GM12874 (cell line): Measurements from ENCODE around the gene CFAP97D2.

Source experiments
- CTCF ChIP-seq: IDR thresholded peaks from 2 replicates; pipeline ENCODE4 v1.5.1; 2011; ENCODE audit warnings: low read depth, mild to moderate bottlenecking, control low read depth, low read length, moderate library complexity; ENCODE audit not compliant: insufficient read depth

The CFAP97D2 gene

GRCh38 chr13:114260814-114261213, 81.8 kb downstream of the CFAP97D2 start:
- TF ChIP-seq CTCF, result no peak

GRCh38 chr13:114261328-114261965, 82.4 kb downstream of the CFAP97D2 start:
- no peak for TF ChIP-seq CTCF

- TF ChIP-seq CTCF, result no peak
Observed at GRCh38 chr13:114263578-114263977, 84.5 kb downstream of the CFAP97D2 start.

- no peak for TF ChIP-seq CTCF
Observed at GRCh38 chr13:114264886-114265611, 86.0 kb downstream of the CFAP97D2 start.

GRCh38 chr13:114266241-114266640, 87.2 kb downstream of the CFAP97D2 start:
- no peak for TF ChIP-seq CTCF

- TF ChIP-seq CTCF, result no peak
Observed at GRCh38 chr13:114268344-114269280, 89.6 kb downstream of the CFAP97D2 start.

- TF ChIP-seq CTCF, result no peak
Observed at GRCh38 chr13:114269281-114269770, 90.3 kb downstream of the CFAP97D2 start.
